ENCODE measurements around the gene MAGI1. TPM values are rescaled to one million over a fixed set of nuclear protein-coding genes. Genes with fewer than 3 reads are reported as not detected.

The MAGI1 gene
- total and polyA plus RNA-seq, 2 donors (not counting 1 experiment from before 2014, with no cell fraction given), result 15.7 to 23.7 TPM

DNA sequence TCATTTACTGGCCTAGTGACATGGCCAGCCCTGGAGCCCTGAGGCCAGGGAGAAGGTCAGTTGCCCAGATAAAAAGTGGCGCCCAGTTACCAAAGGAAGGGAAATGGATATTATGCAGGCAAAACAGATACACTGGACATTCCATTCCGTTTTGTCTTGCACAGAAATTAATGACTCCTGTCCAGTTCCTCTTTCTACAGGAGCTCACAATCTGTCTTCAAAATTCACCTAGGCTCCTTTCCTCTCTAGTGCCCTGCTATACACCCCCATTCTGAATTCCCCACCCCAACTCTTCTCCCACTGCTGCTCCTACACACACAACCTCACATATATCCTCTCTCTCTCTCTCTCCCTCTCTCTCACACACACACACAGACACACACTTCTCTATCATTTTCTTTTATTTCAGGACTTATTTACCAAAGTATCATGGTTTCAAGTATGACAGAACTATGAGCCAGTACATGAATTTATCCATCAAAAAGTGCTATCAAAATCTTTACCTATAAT, 229.0 kb downstream of the MAGI1 start:
- Histone ChIP-seq H3K4me2 (ENCODE audit: extremely low read depth, insufficient read depth, low read length) (no peak overlapping the region), H3K27me3 (ENCODE audit: control insufficient read depth, insufficient read depth, low read length) (no peaks in the 10 kb centered on the region), H3K9ac (ENCODE audit: insufficient read depth, low read length) (no peak overlapping the region), H2AFZ (ENCODE audit: low read length) (no peak overlapping the region), H3K4me3 (replicated peaks in 1 of 4; ENCODE audit: control extremely low read depth in 1 of 4, insufficient read depth in 1 of 4, low read depth in 3 of 4, low read length in 4 of 4) (no peak overlapping the region), H3K79me2 (ENCODE audit: control insufficient read depth, insufficient read depth, low read length) (no peaks in the 10 kb centered on the region), H3K9me3 (ENCODE audit: control insufficient read depth, insufficient read depth, low read depth, low read length) (no peaks in the 10 kb centered on the region), H3K36me3 (ENCODE audit: control insufficient read depth, insufficient read depth, low read length) (no peaks in the 10 kb centered on the region), H3K27ac (ENCODE audit: insufficient read depth, low read length) (no peak overlapping the region), H4K20me1 (ENCODE audit: control insufficient read depth, extremely low read depth, insufficient read depth, low read length) (no peaks in the 10 kb centered on the region), H3K4me1 (ENCODE audit: control insufficient read depth, extremely low read depth, insufficient read depth, low read length) (no peaks in the 10 kb centered on the region)
- no peak for DNase-seq (ENCODE audit: low read depth in 2 of 2)
- no peak for TF ChIP-seq EZH2 (IDR thresholded peaks at IDR 0.05; ENCODE audit: low read length, missing control alignments)
- TF ChIP-seq, protein P1, sequence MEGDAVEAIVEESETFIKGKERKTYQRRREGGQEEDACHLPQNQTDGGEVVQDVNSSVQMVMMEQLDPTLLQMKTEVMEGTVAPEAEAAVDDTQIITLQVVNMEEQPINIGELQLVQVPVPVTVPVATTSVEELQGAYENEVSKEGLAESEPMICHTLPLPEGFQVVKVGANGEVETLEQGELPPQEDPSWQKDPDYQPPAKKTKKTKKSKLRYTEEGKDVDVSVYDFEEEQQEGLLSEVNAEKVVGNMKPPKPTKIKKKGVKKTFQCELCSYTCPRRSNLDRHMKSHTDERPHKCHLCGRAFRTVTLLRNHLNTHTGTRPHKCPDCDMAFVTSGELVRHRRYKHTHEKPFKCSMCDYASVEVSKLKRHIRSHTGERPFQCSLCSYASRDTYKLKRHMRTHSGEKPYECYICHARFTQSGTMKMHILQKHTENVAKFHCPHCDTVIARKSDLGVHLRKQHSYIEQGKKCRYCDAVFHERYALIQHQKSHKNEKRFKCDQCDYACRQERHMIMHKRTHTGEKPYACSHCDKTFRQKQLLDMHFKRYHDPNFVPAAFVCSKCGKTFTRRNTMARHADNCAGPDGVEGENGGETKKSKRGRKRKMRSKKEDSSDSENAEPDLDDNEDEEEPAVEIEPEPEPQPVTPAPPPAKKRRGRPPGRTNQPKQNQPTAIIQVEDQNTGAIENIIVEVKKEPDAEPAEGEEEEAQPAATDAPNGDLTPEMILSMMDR (conservative IDR thresholded peaks at IDR 0.05 in 1 of 2, IDR thresholded peaks at IDR 0.05 in 1 of 2; ENCODE audit: low read depth in 1 of 2, low read length in 2 of 2), result no peak

DNA sequence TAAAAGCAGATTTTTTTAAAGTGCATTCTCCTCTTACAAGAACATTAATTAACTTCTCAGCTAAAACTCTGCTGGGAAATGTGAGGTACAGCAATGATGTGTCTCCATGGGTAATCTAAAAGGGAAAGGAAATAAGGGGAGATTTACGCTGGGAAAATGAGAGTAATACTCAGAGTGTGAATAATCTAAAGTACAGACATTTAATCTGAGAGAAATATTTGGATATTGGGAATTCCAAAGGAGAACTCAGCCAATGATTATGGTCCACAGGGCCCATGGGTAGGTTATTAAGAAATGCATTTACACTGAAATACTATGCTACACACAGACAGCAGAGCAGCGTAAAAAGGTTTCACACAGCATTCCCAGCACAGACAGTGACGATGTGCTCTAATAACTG, 229.9 kb downstream of the MAGI1 start:
- H3K27ac ChIP-seq (ENCODE audit: insufficient read depth, low read length), result no peak overlapping the region
- H3K27me3 ChIP-seq (ENCODE audit: control insufficient read depth, insufficient read depth, low read length), result no peaks in the 10 kb centered on the region
- no peak overlapping the region for H3K4me3 ChIP-seq (replicated peaks in 1 of 4; ENCODE audit: control extremely low read depth in 1 of 4, insufficient read depth in 1 of 4, low read depth in 3 of 4, low read length in 4 of 4)
- no peak for DNase-seq (ENCODE audit: low read depth in 2 of 2)
- H3K9me3 ChIP-seq (ENCODE audit: control insufficient read depth, insufficient read depth, low read depth, low read length), result no peaks in the 10 kb centered on the region
- TF ChIP-seq, protein P1 (conservative IDR thresholded peaks at IDR 0.05 in 1 of 2, IDR thresholded peaks at IDR 0.05 in 1 of 2; ENCODE audit: low read depth in 1 of 2, low read length in 2 of 2), result no peak
- TF ChIP-seq EZH2 (IDR thresholded peaks at IDR 0.05; ENCODE audit: low read length, missing control alignments), result no peak
- H3K79me2 ChIP-seq (ENCODE audit: control insufficient read depth, insufficient read depth, low read length), result no peaks in the 10 kb centered on the region
- no peak overlapping the region for H3K9ac ChIP-seq (ENCODE audit: insufficient read depth, low read length)
- no peaks in the 10 kb centered on the region for H3K36me3 ChIP-seq (ENCODE audit: control insufficient read depth, insufficient read depth, low read length)
- no peak overlapping the region for H2AFZ ChIP-seq (ENCODE audit: low read length)
- H3K4me1 ChIP-seq (ENCODE audit: control insufficient read depth, extremely low read depth, insufficient read depth, low read length), result no peaks in the 10 kb centered on the region
- no peaks in the 10 kb centered on the region for H4K20me1 ChIP-seq (ENCODE audit: control insufficient read depth, extremely low read depth, insufficient read depth, low read length)
- no peak overlapping the region for H3K4me2 ChIP-seq (ENCODE audit: extremely low read depth, insufficient read depth, low read length)

DNA sequence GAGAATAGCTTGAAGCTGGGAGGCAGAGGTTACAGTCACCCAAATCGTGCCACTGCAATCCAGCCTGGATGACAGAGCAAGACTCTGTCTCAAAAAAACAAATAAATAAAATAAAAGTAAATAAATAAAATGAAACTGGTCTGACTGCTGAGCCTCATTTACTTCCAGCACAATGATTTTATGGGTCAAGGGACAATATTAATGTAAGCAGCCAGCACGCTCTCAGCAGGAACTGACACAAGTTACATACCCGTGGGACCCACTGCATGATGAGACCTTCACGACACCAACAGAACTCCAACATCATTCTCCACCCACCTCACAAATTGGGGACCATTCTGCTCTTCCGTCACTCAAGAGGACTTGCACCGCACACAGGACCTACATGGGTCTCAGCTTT, 230.3 kb downstream of the MAGI1 start:
- TF ChIP-seq, protein P1 (conservative IDR thresholded peaks at IDR 0.05 in 1 of 2, IDR thresholded peaks at IDR 0.05 in 1 of 2; ENCODE audit: low read depth in 1 of 2, low read length in 2 of 2), result no peak
- no peak for TF ChIP-seq EZH2 (IDR thresholded peaks at IDR 0.05; ENCODE audit: low read length, missing control alignments)
- no peaks in the 10 kb centered on the region for H3K36me3 ChIP-seq (ENCODE audit: control insufficient read depth, insufficient read depth, low read length)
- H3K79me2 ChIP-seq (ENCODE audit: control insufficient read depth, insufficient read depth, low read length), result no peaks in the 10 kb centered on the region
- H3K4me1 ChIP-seq (ENCODE audit: control insufficient read depth, extremely low read depth, insufficient read depth, low read length), result no peaks in the 10 kb centered on the region
- H3K4me2 ChIP-seq (ENCODE audit: extremely low read depth, insufficient read depth, low read length), result no peak overlapping the region
- H2AFZ ChIP-seq (ENCODE audit: low read length), result no peak overlapping the region
- H3K4me3 ChIP-seq (replicated peaks in 1 of 4; ENCODE audit: control extremely low read depth in 1 of 4, insufficient read depth in 1 of 4, low read depth in 3 of 4, low read length in 4 of 4), result no peak overlapping the region
- no peaks in the 10 kb centered on the region for H3K9me3 ChIP-seq (ENCODE audit: control insufficient read depth, insufficient read depth, low read depth, low read length)
- no peak for DNase-seq (ENCODE audit: low read depth in 2 of 2)
- no peak overlapping the region for H3K9ac ChIP-seq (ENCODE audit: insufficient read depth, low read length)
- H3K27ac ChIP-seq (ENCODE audit: insufficient read depth, low read length), result no peak overlapping the region
- H4K20me1 ChIP-seq (ENCODE audit: control insufficient read depth, extremely low read depth, insufficient read depth, low read length), result no peaks in the 10 kb centered on the region
- H3K27me3 ChIP-seq (ENCODE audit: control insufficient read depth, insufficient read depth, low read length), result no peaks in the 10 kb centered on the region
